Right lobe of liver (tissue), 6 donors: ENCODE results near the gene FOXA2. TPM values are rescaled to one million over a fixed set of nuclear protein-coding genes. Genes with fewer than 3 reads are reported as not detected.

Experiments used
- ATAC-seq, 4 donors: fragments of 200-7000 bp; cut with Tn5 transposase; one replicate each; pipeline ENCODE4 v1.9.1; 2020; ENCODE audit warnings: mild to moderate bottlenecking in 4 of 4, moderate library complexity in 4 of 4
- DNase-seq, 3 donors: peaks; one replicate each; pipeline ENCODE4 v3.0.0-alpha.2; 2020
- H3K27ac ChIP-seq, 3 donors: fragments of 200-600 bp; one replicate each; pipeline ENCODE4 v1.8.0; 2022
- H3K27me3 ChIP-seq, 2 donors: fragments of 200-600 bp; one replicate each; pipeline ENCODE4 v1.8.0; 2022
- H3K36me3 ChIP-seq, 4 donors: fragments of 200-600 bp; sonication (generic) in 1 of 4; one replicate each; pipeline versions ENCODE4 v1.5.1 to v1.8.0; 2017 to 2022; ENCODE audit warnings: control low read depth in 1 of 4
- H3K4me1 ChIP-seq, 4 donors: fragments of 200-600 bp; sonication (generic) in 1 of 4; one replicate each; pipeline versions ENCODE4 v1.5.1 to v1.8.0; 2017 to 2022; ENCODE audit warnings: control low read depth in 1 of 4
- H3K4me3 ChIP-seq, 3 donors: fragments of 200-600 bp; one replicate each; pipeline ENCODE4 v1.8.0; 2022
- H3K9me3 ChIP-seq, 4 donors: fragments of 200-600 bp; sonication (generic) in 1 of 4; one replicate each; pipeline versions ENCODE4 v1.5.1 to v1.8.0; 2017 to 2022; ENCODE audit warnings: control low read depth in 1 of 4
- POLR2A ChIP-seq: fragments of 450-650 bp; IDR thresholded peaks from one replicate; pipeline ENCODE4 v1.6.1; 2017; ENCODE audit warnings: antibody characterized with exemption, mild to moderate bottlenecking
- WGBS: methylation state at CpG from one replicate; pipeline ENCODE4 v1.1.6; 2018; ENCODE audit warnings: low coverage, low lambda C conversion rate; ENCODE audit not compliant: insufficient coverage; ENCODE audit errors: missing lambda C conversion rate; 5-methylcytosine and 5-hydroxymethylcytosine counted together
- intact Hi-C, 2 donors: fragments of 100-400 bp; cut with DNase I; formaldehyde crosslinking; loops; one replicate each; pipeline versions ENCODE4 v1.11.2 to v1.14.1; 2022
- total RNA-seq, 6 experiments: library from RNA; depleted of rRNA in 2 of 6; stranded (reverse); fragments of >200 nt in 2 of 6; fragmentation: NEBNext Ultra II Directional in 3 of 6; extraction: Animal tissue kit (Norgen Biotek cat#: 25700) in 3 of 6; gene quantifications; one replicate each; pipeline versions ENCODE4 v1.1.0 to v1.2.4, GENCODE V29; 2016 to 2023
- TF ChIP-seq, protein P1 (sequence below), 4 donors: fragments of 200-600 bp in 3 of 4; fragments of 450-650 bp in 1 of 4; IDR thresholded peaks; one replicate each; pipeline versions ENCODE4 v1.5.1 to v1.8.0; 2016 to 2022; ENCODE audit warnings: antibody characterized with exemption in 4 of 4, mild to moderate bottlenecking in 2 of 4
- donor health status: DM: no; HTN: yes; CAD: no.
- donor health status: DM: no; HTN: no; CAD: no.
- donor health status: DM: no; HTN: no; CAD: no.
- donor health status: DM: no; HTN: yes; CAD: no.
- donor health status: DM: no; HTN: yes; CAD: no.

The FOXA2 gene
- total RNA-seq, 6 experiments from 2014 or later = 11.8 to 28.7 (median 21.2) TPM

DNA sequence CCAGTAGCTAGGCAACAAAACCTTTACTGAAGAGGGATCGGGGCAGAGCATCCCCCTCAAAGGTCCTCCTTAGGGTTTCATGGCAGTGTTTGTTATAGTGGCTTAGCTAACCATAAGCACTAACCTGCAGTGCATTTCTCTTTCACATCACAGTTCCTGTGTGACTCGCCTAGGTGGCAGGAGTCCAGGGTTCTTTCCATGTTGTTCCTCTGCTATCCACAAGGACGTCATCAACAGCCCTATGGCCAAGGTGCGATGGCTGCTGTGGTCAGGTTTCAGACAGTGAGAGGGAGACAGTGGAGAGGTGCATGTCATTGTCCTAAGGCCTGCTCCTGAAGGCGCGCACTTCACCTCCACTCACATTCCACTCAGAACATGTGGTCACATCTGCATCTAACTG lies 38.8 kb upstream of the FOXA2 start:
- TF ChIP-seq, protein P1, sequence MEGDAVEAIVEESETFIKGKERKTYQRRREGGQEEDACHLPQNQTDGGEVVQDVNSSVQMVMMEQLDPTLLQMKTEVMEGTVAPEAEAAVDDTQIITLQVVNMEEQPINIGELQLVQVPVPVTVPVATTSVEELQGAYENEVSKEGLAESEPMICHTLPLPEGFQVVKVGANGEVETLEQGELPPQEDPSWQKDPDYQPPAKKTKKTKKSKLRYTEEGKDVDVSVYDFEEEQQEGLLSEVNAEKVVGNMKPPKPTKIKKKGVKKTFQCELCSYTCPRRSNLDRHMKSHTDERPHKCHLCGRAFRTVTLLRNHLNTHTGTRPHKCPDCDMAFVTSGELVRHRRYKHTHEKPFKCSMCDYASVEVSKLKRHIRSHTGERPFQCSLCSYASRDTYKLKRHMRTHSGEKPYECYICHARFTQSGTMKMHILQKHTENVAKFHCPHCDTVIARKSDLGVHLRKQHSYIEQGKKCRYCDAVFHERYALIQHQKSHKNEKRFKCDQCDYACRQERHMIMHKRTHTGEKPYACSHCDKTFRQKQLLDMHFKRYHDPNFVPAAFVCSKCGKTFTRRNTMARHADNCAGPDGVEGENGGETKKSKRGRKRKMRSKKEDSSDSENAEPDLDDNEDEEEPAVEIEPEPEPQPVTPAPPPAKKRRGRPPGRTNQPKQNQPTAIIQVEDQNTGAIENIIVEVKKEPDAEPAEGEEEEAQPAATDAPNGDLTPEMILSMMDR (IDR thresholded peaks at IDR 0.05) = no peak
- TF ChIP-seq POLR2A = no peak
- Histone ChIP-seq H3K4me1 (no peaks in the 10 kb centered on the region), H3K27me3 (no peaks in the 10 kb centered on the region), H3K4me3 (no peak overlapping the region), H3K9me3 (no peaks in the 10 kb centered on the region), H3K36me3 (no peaks in the 10 kb centered on the region), H3K27ac (no peak overlapping the region)
- ATAC-seq (no peak), DNase-seq (no peak)
- intact Hi-C loops = no loop called here
- 83% methylated on average over 4 of the region's 6 CpGs for WGBS

- no peaks in the 10 kb centered on the region for H3K27me3 ChIP-seq
- H3K36me3 ChIP-seq = no peaks in the 10 kb centered on the region
- H3K4me1 ChIP-seq = no peaks in the 10 kb centered on the region
- intact Hi-C loops = no loop called here
- H3K4me3 ChIP-seq = no peak overlapping the region
- no peaks in the 10 kb centered on the region for H3K9me3 ChIP-seq
- no peak overlapping the region for H3K27ac ChIP-seq
- TF ChIP-seq POLR2A = no peak
- TF ChIP-seq, protein P1 (IDR thresholded peaks at IDR 0.05) = no peak
- DNase-seq (no peak), ATAC-seq (no peak)
- WGBS = 36% methylated on average over 4 of the region's 9 CpGs
These were observed 36.0 kb upstream of the FOXA2 start for GRCh38 chr20:22620342-22620741.

GRCh38 chr20:22619806-22620205 lies 35.4 kb upstream of the FOXA2 start:
- Histone ChIP-seq H3K27ac (no peak overlapping the region), H3K4me3 (no peak overlapping the region), H3K9me3 (no peaks in the 10 kb centered on the region), H3K36me3 (no peaks in the 10 kb centered on the region), H3K4me1 (no peaks in the 10 kb centered on the region), H3K27me3 (no peaks in the 10 kb centered on the region)
- WGBS = 45% methylated on average over 6 of the region's 6 CpGs
- DNase-seq (no peak), ATAC-seq (no peak)
- TF ChIP-seq, protein P1 (IDR thresholded peaks at IDR 0.05) = no peak
- TF ChIP-seq POLR2A = no peak
- intact Hi-C loops = no loop called here

DNA sequence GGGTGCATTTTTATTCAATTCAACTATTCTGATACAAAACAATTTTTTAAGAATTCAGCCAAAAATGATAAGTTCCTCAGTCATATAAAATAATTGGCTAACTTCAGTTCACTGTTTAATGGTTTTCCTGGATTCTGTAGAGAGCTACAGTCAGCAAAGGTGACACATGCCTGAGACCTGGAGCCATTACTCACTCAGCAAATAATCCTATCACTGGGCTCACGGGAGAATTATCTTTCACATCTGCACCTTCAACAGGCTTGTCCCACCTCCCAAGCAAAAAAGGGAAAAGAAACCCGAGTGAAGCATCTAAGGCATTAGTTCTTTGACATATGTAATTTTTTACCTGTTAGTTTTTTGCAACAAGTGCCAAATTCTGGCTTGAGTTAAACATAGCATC lies 34.9 kb upstream of the FOXA2 start:
- Histone ChIP-seq H3K4me3 (no peak overlapping the region), H3K36me3 (no peaks in the 10 kb centered on the region), H3K27ac (no peak overlapping the region), H3K4me1 (no peaks in the 10 kb centered on the region), H3K9me3 (no peaks in the 10 kb centered on the region), H3K27me3 (no peaks in the 10 kb centered on the region)
- intact Hi-C loops = no loop called here
- TF ChIP-seq, protein P1 (IDR thresholded peaks at IDR 0.05) = no peak
- no peak for TF ChIP-seq POLR2A
- 17% methylated on average over 2 of the region's 2 CpGs for WGBS
- DNase-seq = no peak
- peak in 1 of 4 donors; percentile 69 for ATAC-seq

DNA sequence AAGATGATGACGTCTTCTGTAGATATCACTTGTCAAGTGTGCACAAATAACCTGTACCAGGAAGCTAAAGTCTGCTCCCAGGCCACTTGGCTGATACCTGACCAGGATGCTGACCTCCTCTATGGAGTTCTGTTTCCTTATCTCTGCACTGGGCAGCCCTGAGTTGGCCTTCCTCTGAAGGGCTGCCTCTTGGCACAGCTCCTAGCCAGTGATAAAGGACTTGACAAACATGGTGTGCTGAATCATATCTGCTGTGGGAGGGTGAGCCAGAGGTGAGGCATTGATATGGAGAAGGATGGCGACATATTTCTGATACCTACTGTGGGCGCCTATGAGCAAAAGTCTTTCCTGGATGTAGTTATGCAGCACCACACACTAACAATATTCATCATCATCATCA lies 32.8 kb upstream of the FOXA2 start:
- TF ChIP-seq POLR2A = no peak
- TF ChIP-seq, protein P1 (IDR thresholded peaks at IDR 0.05) = no peak
- DNase-seq (peak in 2 of 3 donors; percentile 47 to 53), ATAC-seq (peak; percentile 42 to 95 (median 70))
- Histone ChIP-seq H3K4me1 (no peaks in the 10 kb centered on the region), H3K27me3 (no peaks in the 10 kb centered on the region), H3K4me3 (no peak overlapping the region), H3K9me3 (no peaks in the 10 kb centered on the region), H3K27ac (no peak overlapping the region), H3K36me3 (no peaks in the 10 kb centered on the region)
- 19% methylated on average over 3 of the region's 3 CpGs for WGBS
- intact Hi-C loops = no loop called here
